ENCODE measurements around the gene PLS3.

DNA sequence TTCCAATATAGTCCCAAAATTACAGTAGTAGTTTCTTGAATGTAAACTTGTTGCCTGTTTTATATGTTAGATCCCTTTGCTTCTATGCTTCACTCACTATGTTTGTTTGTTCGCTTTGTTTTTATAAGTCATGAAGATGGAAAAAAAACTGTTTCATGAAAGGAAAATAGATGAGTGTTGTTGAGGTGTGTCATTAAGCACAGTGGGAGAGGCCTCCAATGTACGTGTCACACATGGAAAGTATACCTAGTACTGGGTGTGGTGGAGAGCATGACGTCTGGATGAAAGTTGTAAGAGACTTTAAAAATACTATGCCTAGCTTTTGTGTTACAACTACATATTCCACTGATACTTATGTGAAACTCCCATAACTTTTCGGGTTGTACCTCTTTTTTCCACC, 28.4 kb downstream of the PLS3 start:
- TF ChIP-seq, protein P1, sequence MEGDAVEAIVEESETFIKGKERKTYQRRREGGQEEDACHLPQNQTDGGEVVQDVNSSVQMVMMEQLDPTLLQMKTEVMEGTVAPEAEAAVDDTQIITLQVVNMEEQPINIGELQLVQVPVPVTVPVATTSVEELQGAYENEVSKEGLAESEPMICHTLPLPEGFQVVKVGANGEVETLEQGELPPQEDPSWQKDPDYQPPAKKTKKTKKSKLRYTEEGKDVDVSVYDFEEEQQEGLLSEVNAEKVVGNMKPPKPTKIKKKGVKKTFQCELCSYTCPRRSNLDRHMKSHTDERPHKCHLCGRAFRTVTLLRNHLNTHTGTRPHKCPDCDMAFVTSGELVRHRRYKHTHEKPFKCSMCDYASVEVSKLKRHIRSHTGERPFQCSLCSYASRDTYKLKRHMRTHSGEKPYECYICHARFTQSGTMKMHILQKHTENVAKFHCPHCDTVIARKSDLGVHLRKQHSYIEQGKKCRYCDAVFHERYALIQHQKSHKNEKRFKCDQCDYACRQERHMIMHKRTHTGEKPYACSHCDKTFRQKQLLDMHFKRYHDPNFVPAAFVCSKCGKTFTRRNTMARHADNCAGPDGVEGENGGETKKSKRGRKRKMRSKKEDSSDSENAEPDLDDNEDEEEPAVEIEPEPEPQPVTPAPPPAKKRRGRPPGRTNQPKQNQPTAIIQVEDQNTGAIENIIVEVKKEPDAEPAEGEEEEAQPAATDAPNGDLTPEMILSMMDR (IDR thresholded peaks at IDR 0.05) = no peak
- no peak for TF ChIP-seq POLR2A (IDR thresholded peaks at IDR 0.05)

Measured in lower leg skin (tissue), 3 donors.